ENCODE results near the gene KDELR1. TPM values are rescaled to one million over a fixed set of nuclear protein-coding genes. Genes with fewer than 3 reads are reported as not detected.

KDELR1 gene
- total and polyA plus RNA-seq, 2 of the 13 experiments (the other 11 are each of a cell fraction or from before 2014, with no cell fraction given), result 134 to 185 TPM

DNA sequence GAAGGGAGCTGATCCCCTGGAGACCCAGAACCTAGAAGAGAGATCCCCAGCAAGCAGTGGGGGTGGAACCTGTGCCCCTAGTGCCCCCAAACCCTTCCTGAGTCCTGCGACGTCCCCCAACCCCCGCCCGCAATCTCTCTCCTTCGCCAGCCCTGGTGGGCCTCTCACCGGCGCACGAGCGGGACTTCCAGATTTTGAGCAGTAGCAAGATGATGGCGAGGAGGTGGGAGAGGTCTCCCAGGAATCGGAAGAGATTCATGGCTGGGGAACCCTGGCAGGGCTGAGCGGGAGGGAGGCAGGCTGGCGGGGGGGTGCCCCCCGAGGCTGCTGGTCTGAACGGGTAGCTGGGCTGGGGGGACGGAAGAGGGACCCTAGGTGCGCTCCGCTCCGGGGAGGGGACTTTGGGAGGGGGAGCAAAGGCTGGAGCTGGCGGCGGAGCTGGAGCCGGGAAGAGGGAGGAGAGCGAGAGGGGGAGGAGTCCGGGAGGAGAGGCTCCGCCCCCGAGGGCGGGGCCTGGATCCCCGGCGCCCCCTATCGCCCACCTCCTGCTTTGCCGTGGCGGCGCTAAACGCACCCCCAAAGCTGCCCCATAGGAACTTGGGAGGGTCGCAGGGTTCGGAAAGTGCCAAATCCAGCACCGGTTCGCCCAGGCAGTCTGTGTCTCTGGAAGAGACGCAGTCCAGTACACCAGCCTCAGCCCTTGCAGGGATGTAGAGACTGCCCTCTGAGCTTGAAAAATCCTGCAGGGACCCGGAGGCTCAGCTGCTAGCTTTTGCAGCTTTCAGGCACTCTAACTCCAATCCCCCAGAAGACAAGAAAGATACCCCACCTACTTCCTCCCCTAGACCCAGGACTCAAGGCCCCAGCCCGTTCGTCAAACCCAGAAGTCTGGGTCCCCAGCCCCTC is at the start of gene KDELR1 (continued):
- TF ChIP-seq, protein P1, sequence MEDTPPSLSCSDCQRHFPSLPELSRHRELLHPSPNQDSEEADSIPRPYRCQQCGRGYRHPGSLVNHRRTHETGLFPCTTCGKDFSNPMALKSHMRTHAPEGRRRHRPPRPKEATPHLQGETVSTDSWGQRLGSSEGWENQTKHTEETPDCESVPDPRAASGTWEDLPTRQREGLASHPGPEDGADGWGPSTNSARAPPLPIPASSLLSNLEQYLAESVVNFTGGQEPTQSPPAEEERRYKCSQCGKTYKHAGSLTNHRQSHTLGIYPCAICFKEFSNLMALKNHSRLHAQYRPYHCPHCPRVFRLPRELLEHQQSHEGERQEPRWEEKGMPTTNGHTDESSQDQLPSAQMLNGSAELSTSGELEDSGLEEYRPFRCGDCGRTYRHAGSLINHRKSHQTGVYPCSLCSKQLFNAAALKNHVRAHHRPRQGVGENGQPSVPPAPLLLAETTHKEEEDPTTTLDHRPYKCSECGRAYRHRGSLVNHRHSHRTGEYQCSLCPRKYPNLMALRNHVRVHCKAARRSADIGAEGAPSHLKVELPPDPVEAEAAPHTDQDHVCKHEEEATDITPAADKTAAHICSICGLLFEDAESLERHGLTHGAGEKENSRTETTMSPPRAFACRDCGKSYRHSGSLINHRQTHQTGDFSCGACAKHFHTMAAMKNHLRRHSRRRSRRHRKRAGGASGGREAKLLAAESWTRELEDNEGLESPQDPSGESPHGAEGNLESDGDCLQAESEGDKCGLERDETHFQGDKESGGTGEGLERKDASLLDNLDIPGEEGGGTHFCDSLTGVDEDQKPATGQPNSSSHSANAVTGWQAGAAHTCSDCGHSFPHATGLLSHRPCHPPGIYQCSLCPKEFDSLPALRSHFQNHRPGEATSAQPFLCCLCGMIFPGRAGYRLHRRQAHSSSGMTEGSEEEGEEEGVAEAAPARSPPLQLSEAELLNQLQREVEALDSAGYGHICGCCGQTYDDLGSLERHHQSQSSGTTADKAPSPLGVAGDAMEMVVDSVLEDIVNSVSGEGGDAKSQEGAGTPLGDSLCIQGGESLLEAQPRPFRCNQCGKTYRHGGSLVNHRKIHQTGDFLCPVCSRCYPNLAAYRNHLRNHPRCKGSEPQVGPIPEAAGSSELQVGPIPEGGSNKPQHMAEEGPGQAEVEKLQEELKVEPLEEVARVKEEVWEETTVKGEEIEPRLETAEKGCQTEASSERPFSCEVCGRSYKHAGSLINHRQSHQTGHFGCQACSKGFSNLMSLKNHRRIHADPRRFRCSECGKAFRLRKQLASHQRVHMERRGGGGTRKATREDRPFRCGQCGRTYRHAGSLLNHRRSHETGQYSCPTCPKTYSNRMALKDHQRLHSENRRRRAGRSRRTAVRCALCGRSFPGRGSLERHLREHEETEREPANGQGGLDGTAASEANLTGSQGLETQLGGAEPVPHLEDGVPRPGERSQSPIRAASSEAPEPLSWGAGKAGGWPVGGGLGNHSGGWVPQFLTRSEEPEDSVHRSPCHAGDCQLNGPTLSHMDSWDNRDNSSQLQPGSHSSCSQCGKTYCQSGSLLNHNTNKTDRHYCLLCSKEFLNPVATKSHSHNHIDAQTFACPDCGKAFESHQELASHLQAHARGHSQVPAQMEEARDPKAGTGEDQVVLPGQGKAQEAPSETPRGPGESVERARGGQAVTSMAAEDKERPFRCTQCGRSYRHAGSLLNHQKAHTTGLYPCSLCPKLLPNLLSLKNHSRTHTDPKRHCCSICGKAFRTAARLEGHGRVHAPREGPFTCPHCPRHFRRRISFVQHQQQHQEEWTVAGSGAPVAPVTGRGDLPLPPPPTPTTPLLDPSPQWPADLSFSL (CRISPR knock-in tag; IDR thresholded peaks at IDR 0.05), result no peak
- TF ChIP-seq ZKSCAN5 (CRISPR knock-in tag; IDR thresholded peaks at IDR 0.05), result no peak
- 0 out of 2 replicates have a peak, but pooled peaks have one; percentile 25 for TF ChIP-seq ZNF563 (CRISPR knock-in tag; IDR thresholded peaks at IDR 0.05)
- TF ChIP-seq SATB2 (CRISPR knock-in tag; IDR thresholded peaks at IDR 0.05), result no peak
- TF ChIP-seq SRSF9 (IDR thresholded peaks at IDR 0.05; ENCODE audit: borderline replicate concordance, insufficient read depth, low read depth, low read length, poor library complexity, severe bottlenecking), result no peak
- TF ChIP-seq NR2F6 (IDR thresholded peaks at IDR 0.05), result no peak
- no peak for TF ChIP-seq NR2F6 (CRISPR knock-in tag; IDR thresholded peaks at IDR 0.05)
- TF ChIP-seq CREB1 (IDR thresholded peaks at IDR 0.05), result no peak
- TF ChIP-seq CREB1 (CRISPR knock-in tag; IDR thresholded peaks at IDR 0.05), result no peak
- no peak for TF ChIP-seq PRMT3 (CRISPR knock-in tag; IDR thresholded peaks at IDR 0.05; ENCODE audit: borderline replicate concordance, low read depth)
- TF ChIP-seq, protein P2, sequence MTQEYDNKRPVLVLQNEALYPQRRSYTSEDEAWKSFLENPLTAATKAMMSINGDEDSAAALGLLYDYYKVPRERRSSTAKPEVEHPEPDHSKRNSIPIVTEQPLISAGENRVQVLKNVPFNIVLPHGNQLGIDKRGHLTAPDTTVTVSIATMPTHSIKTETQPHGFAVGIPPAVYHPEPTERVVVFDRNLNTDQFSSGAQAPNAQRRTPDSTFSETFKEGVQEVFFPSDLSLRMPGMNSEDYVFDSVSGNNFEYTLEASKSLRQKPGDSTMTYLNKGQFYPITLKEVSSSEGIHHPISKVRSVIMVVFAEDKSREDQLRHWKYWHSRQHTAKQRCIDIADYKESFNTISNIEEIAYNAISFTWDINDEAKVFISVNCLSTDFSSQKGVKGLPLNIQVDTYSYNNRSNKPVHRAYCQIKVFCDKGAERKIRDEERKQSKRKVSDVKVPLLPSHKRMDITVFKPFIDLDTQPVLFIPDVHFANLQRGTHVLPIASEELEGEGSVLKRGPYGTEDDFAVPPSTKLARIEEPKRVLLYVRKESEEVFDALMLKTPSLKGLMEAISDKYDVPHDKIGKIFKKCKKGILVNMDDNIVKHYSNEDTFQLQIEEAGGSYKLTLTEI (CRISPR knock-in tag; conservative IDR thresholded peaks at IDR 0.05), result no peak
- peak; percentile 50 for TF ChIP-seq SAP130 (CRISPR knock-in tag; IDR thresholded peaks at IDR 0.05; ENCODE audit: low read depth)
- TF ChIP-seq, protein P3, sequence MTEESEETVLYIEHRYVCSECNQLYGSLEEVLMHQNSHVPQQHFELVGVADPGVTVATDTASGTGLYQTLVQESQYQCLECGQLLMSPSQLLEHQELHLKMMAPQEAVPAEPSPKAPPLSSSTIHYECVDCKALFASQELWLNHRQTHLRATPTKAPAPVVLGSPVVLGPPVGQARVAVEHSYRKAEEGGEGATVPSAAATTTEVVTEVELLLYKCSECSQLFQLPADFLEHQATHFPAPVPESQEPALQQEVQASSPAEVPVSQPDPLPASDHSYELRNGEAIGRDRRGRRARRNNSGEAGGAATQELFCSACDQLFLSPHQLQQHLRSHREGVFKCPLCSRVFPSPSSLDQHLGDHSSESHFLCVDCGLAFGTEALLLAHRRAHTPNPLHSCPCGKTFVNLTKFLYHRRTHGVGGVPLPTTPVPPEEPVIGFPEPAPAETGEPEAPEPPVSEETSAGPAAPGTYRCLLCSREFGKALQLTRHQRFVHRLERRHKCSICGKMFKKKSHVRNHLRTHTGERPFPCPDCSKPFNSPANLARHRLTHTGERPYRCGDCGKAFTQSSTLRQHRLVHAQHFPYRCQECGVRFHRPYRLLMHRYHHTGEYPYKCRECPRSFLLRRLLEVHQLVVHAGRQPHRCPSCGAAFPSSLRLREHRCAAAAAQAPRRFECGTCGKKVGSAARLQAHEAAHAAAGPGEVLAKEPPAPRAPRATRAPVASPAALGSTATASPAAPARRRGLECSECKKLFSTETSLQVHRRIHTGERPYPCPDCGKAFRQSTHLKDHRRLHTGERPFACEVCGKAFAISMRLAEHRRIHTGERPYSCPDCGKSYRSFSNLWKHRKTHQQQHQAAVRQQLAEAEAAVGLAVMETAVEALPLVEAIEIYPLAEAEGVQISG (CRISPR knock-in tag; IDR thresholded peaks at IDR 0.05), result no peak
- no peak for TF ChIP-seq ZNF180 (CRISPR knock-in tag; IDR thresholded peaks at IDR 0.05; ENCODE audit: borderline replicate concordance, low read depth)
- 0 out of 2 replicates have a peak, but pooled peaks have one; percentile 30 for TF ChIP-seq ZNF350 (CRISPR knock-in tag; IDR thresholded peaks at IDR 0.05; ENCODE audit: borderline replicate concordance, low read depth)
- peak; percentile 26; the same call in 1 of the 2 replicates for TF ChIP-seq SALL1 (CRISPR knock-in tag; IDR thresholded peaks at IDR 0.05)
- TF ChIP-seq ZNF740 (CRISPR knock-in tag; IDR thresholded peaks at IDR 0.05), result peak; percentile 79
- 0 out of 2 replicates have a peak, but pooled peaks have one; percentile 11 for TF ChIP-seq EED (CRISPR knock-in tag; IDR thresholded peaks at IDR 0.05)

All from HepG2 (cell line).